ENCODE data around the gene MGARP. TPM values are rescaled to one million over a fixed set of nuclear protein-coding genes. Genes with fewer than 3 reads are reported as not detected.

The MGARP gene
- total and polyA plus RNA-seq, 9 of the 15 experiments (the other 6 are each of a cell fraction or from before 2014, with no cell fraction given) = 0.11 to 0.45 (median 0.23) TPM; not detected in 4

DNA sequence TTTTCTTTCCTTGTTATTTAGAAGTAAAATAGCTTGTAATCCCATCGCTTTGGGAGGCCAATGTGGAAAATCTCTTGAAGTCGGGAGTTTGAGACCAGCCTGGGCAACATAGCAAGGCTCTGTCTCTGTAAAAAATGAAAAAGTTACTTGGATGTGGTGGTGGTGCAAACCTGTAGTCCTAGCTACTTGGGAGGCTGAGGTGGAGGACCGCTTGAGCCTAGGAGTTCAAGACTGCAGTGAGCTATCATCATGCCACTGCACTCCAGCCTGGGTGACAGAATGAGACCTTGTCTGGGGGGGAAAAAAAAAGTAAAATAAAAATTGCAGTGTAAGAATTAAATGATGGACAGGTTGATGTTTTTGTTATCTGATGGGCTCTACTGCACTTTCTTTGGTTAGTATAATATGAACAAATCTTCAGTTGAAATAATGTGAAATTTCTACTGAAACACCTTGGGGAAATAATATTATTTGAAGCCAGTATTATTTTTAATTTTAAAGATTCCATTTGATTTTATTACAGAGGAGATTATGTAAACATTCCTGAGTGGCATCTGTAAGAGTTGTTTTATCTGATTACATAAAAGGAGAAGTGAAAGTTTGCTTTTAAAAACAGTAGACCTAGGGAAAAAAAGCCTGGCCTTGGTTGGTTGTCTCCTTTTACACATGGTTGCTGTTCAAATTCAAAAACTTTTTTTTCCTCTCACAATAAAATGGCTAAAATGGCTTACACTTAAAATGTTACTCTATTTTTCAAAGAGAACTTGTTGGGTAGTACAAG, 32.7 kb upstream of the MGARP start:
- ChIA-PET CTCF (ENCODE audit: low intra/inter-chr PET ratio) (no interaction called here), POLR2A (interaction anchor here (1.8 to 2.2 kb wide), 2 partner anchors 11 to 17 kb away, joined by 8 to 23 read pairs; partner anchors contain the start of genes NAA15 and NDUFC1)
- H3K36me3 ChIP-seq (ENCODE audit: control insufficient read depth, insufficient read depth, low read length) = peaks cover 45% of the 10 kb centered on the region
- H3K9me3 ChIP-seq (replicated peaks; ENCODE audit: control insufficient read depth, insufficient read depth, low read depth, low read length) = peaks cover 3% of the 10 kb centered on the region; the same call in 1 of the 2 replicates
- peaks cover 99% of the 10 kb centered on the region for H3K79me2 ChIP-seq (ENCODE audit: control insufficient read depth, insufficient read depth, low read length)
- H3K4me1 ChIP-seq (replicated peaks in 1 of 2; ENCODE audit: control insufficient read depth in 2 of 2, insufficient read depth in 2 of 2, low read length in 2 of 2) = peaks cover 11 to 17% of the 10 kb centered on the region in 2 experiments; a peak in 4 of 5 replicates
- no peak for ATAC-seq
- no peak for TF ChIP-seq ARNT (IDR thresholded peaks at IDR 0.05)
- TF ChIP-seq, protein P1, sequence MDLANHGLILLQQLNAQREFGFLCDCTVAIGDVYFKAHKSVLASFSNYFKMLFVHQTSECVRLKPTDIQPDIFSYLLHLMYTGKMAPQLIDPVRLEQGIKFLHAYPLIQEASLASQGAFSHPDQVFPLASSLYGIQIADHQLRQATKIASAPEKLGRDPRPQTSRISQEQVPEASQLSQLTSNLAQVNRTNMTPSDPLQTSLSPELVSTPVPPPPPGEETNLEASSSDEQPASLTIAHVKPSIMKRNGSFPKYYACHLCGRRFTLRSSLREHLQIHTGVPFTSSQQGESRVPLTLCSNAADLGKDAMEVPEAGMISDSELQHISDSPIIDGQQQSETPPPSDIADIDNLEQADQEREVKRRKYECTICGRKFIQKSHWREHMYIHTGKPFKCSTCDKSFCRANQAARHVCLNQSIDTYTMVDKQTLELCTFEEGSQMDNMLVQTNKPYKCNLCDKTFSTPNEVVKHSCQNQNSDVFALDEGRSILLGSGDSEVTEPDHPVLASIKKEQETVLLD (IDR thresholded peaks at IDR 0.05) = no peak
- TF ChIP-seq TEAD4 (IDR thresholded peaks at IDR 0.05; ENCODE audit: low read length) = 0 out of 2 replicates have a peak, but pooled peaks have one; percentile 15
- TF ChIP-seq TEAD4 (CRISPR knock-in tag; IDR thresholded peaks at IDR 0.05; ENCODE audit: borderline replicate concordance) = no peak
- peak; percentile 48; the same call in 1 of the 2 replicates for TF ChIP-seq SMARCE1 (IDR thresholded peaks at IDR 0.05)
- TF ChIP-seq FOXM1 (IDR thresholded peaks at IDR 0.05; ENCODE audit: low read depth) = peak; percentile 70; the same call in 1 of the 2 replicates
- no peak for TF ChIP-seq FOXM1 (CRISPR knock-in tag; IDR thresholded peaks at IDR 0.05; ENCODE audit: low read depth)
- no peak for TF ChIP-seq TCF7 (IDR thresholded peaks at IDR 0.05; ENCODE audit: borderline replicate concordance)
- no peak for TF ChIP-seq ZNF586 (CRISPR knock-in tag; conservative IDR thresholded peaks at IDR 0.05)
- TF ChIP-seq FOXJ2 (tag; IDR thresholded peaks at IDR 0.05) = 0 out of 2 replicates have a peak, but pooled peaks have one; percentile 9
- TF ChIP-seq ZBTB8A (IDR thresholded peaks at IDR 0.05; ENCODE audit: partially characterized antibody) = no peak
- 0 out of 2 replicates have a peak, but pooled peaks have one; percentile 8 for TF ChIP-seq ARID1B (IDR thresholded peaks at IDR 0.05)
- peak; percentile 83 for TF ChIP-seq SPI1 (IDR thresholded peaks at IDR 0.05; ENCODE audit: borderline replicate concordance, low read depth, low read length)
- no peak for TF ChIP-seq PBX2 (CRISPR knock-in tag; IDR thresholded peaks at IDR 0.05; ENCODE audit: low read depth)
- peak; percentile 52; the same call in 1 of the 2 replicates for TF ChIP-seq PBX2 (tag; conservative IDR thresholded peaks at IDR 0.05; ENCODE audit: low read depth)
- TF ChIP-seq SRSF1 (IDR thresholded peaks at IDR 0.05; ENCODE audit: low read depth, low read length) = no peak
- TF ChIP-seq PKNOX1 (IDR thresholded peaks at IDR 0.05) = peak; percentile 88
- TF ChIP-seq MEIS2 (IDR thresholded peaks at IDR 0.05; ENCODE audit: partially characterized antibody) = peak; percentile 19
- no peak overlapping the region for H3K4me3 ChIP-seq
- no peaks in the 10 kb centered on the region for H3K27me3 ChIP-seq (ENCODE audit: control insufficient read depth in 2 of 2, insufficient read depth in 2 of 2, low read length in 2 of 2)
- H3K9me1 ChIP-seq (ENCODE audit: control insufficient read depth, insufficient read depth, low read length) = no peaks in the 10 kb centered on the region
- intact Hi-C loops (cut with micrococcal nuclease) = no loop called here
- H3K9ac ChIP-seq (ENCODE audit: insufficient read depth in 1 of 2, low read depth in 2 of 2, low read length in 2 of 2) = no peak overlapping the region
- H3K27ac ChIP-seq (ENCODE audit: extremely low read depth, low read depth, low read length) = no peak overlapping the region
- no peak overlapping the region for H3K4me2 ChIP-seq (ENCODE audit: insufficient read depth, low read length)
- no peak overlapping the region for H2AFZ ChIP-seq (ENCODE audit: low read depth, low read length)
- no peak for FAIRE-seq
- H4K20me1 ChIP-seq (replicated peaks; ENCODE audit: control insufficient read depth, insufficient read depth, low read length) = no peaks in the 10 kb centered on the region; the same call in 1 of the 2 replicates
- WGBS (ENCODE audit: insufficient coverage, low coverage, missing lambda C conversion rate) = 90% methylated on average over 3 of the region's 3 CpGs
- in situ Hi-C loops (cut with MboI) = no loop called here
- no TSS peak for BruUV-seq (replicated peaks)
- no peak for DNase-seq (ENCODE audit: extremely low read depth in 1 of 4, low spot score in 3 of 4)

Data from K562 (cell line).